T-helper 17 cell (primary cell): ENCODE results near the gene B3GAT3. TPM values are rescaled to one million over a fixed set of nuclear protein-coding genes. Genes with fewer than 3 reads are reported as not detected.
A peak's percentile ranks its signal among the peaks of the same experiment; 100 is the strongest.
"Not testable (repeated sequence)": the region's sequence is repeated elsewhere in the genome, so short reads cannot be mapped to it uniquely, and the experiment has no call there.

Experiments used
- ATAC-seq: fragments of 150-1000 bp; cut with Tn5 transposase; 2 replicates; pipeline ENCODE4 v1.10.0; 2021; ENCODE audit warnings: mild to moderate bottlenecking, moderate library complexity
- DNase-seq, 3 donors: peaks; one replicate each; pipeline versions ENCODE4 v3.0.0 to v3.0.0-alpha.2; 2020 to 2021
- H3K9me3 ChIP-seq: one replicate; pipeline ENCODE4 v1.7.0; 2013; ENCODE audit warnings: low read length, mild to moderate bottlenecking; ENCODE audit not compliant: control insufficient read depth, poor library complexity, severe bottlenecking
- H3K27ac Mint-ChIP-seq: one replicate; pipeline ENCODE4 v1.8.0; 2022; ENCODE audit warnings: mild to moderate bottlenecking, moderate library complexity, mixed read lengths
- H3K27me3 Mint-ChIP-seq: one replicate; pipeline ENCODE4 v1.8.0; 2022; ENCODE audit warnings: mixed read lengths
- H3K36me3 Mint-ChIP-seq: one replicate; pipeline ENCODE4 v1.8.0; 2022; ENCODE audit warnings: low read depth, mixed read lengths
- H3K4me1 Mint-ChIP-seq: one replicate; pipeline ENCODE4 v1.8.0; 2022; ENCODE audit warnings: mild to moderate bottlenecking, mixed read lengths
- H3K4me3 Mint-ChIP-seq: one replicate; pipeline ENCODE4 v1.8.0; 2022; ENCODE audit warnings: mild to moderate bottlenecking, moderate library complexity, mixed read lengths
- total RNA-seq, 4 donors: library from RNA in 2 of 4; stranded (reverse) in 2 of 4; gene quantifications; one replicate each; pipeline ENCODE4 v1.2.3 and lab custom pipeline; 2022 to 2026

Gene B3GAT3
- total RNA-seq, 2 donors from 2014 or later: 53.0 to 57.2 TPM

GRCh38 chr11:62621027-62621566 is 689 bp downstream of the B3GAT3 start:
- Mint-ChIP-seq H3K36me3 (no peaks in the 10 kb centered on the region), H3K4me3 (peak overlapping the region; percentile 99)

GRCh38 chr11:62616957-62617356 is 4.8 kb downstream of the B3GAT3 start:
- not testable (repeated sequence) for H3K27ac Mint-ChIP-seq, H3K4me3 Mint-ChIP-seq, DNase-seq, H3K27me3 Mint-ChIP-seq, H3K9me3 ChIP-seq, H3K36me3 Mint-ChIP-seq, ATAC-seq
- peaks cover 25% of the 10 kb centered on the region for H3K4me1 Mint-ChIP-seq

More at GRCh38 chr11:62621027-62621566, 689 bp downstream of the B3GAT3 start:
- H3K27ac Mint-ChIP-seq: peak overlapping the region; percentile 97
- peaks cover 17% of the 10 kb centered on the region for H3K4me1 Mint-ChIP-seq
- DNase-seq (no peak), ATAC-seq (no peak)
- H3K27me3 Mint-ChIP-seq: no peaks in the 10 kb centered on the region
- no peaks in the 10 kb centered on the region for H3K9me3 ChIP-seq

GRCh38 chr11:62615521-62615920 is 6.3 kb downstream of the B3GAT3 start:
- ATAC-seq (no peak), DNase-seq (no peak)
- Mint-ChIP-seq H3K4me1 (peaks cover 26% of the 10 kb centered on the region), H3K4me3 (no peak overlapping the region), H3K36me3 (no peaks in the 10 kb centered on the region), H3K27me3 (no peaks in the 10 kb centered on the region), H3K27ac (no peak overlapping the region)
- H3K9me3 ChIP-seq: no peaks in the 10 kb centered on the region

- Mint-ChIP-seq H3K36me3 (no peaks in the 10 kb centered on the region), H3K27ac (peak overlapping the region; percentile 57), H3K27me3 (no peaks in the 10 kb centered on the region), H3K4me3 (peak overlapping the region; percentile 73), H3K4me1 (peaks cover 31% of the 10 kb centered on the region)
- no peaks in the 10 kb centered on the region for H3K9me3 ChIP-seq
- ATAC-seq: no peak
- no peak for DNase-seq
Measured at GRCh38 chr11:62614275-62614674, 7.5 kb downstream of the B3GAT3 start.

- no peaks in the 10 kb centered on the region for H3K36me3 Mint-ChIP-seq
- no peaks in the 10 kb centered on the region for H3K9me3 ChIP-seq
- no peak for ATAC-seq
- DNase-seq: no peak
- peaks cover 33% of the 10 kb centered on the region for H3K4me1 Mint-ChIP-seq
- H3K27me3 Mint-ChIP-seq: no peaks in the 10 kb centered on the region
- H3K27ac Mint-ChIP-seq: peak overlapping the region; percentile 57
- H3K4me3 Mint-ChIP-seq: peak overlapping the region; percentile 81
Measured at GRCh38 chr11:62613291-62613778, 8.5 kb downstream of the B3GAT3 start.

- H3K27me3 Mint-ChIP-seq: no peaks in the 10 kb centered on the region
- peaks cover 38% of the 10 kb centered on the region for H3K4me1 Mint-ChIP-seq
- ATAC-seq (peak; percentile 82), DNase-seq (peak; percentile 79 to 89 (median 82))
- peak within 1 kb of the TSS; percentile 100 for H3K4me3 Mint-ChIP-seq
- H3K36me3 Mint-ChIP-seq: no peaks in the 10 kb centered on the region
- H3K9me3 ChIP-seq: no peaks in the 10 kb centered on the region
- H3K27ac Mint-ChIP-seq: peak within 1 kb of the TSS; percentile 99
Measured at GRCh38 chr11:62612366-62613290, 9.2 kb downstream of the B3GAT3 start, which contains the start of the genes EML3 and ROM1. Gene EML3, minus strand, starts transcription at chr11:62612775. Its CDS starts 318 bp downstream, at chr11:62612457. Gene ROM1, plus strand, starts transcription at chr11:62613257. Its CDS starts 25 bp downstream, at chr11:62613282.

- H3K27me3 Mint-ChIP-seq: no peaks in the 10 kb centered on the region
- DNase-seq: peak in 1 of 3 donors; percentile 22
- ATAC-seq: peak; percentile 57
- peak overlapping the region; percentile 100 for H3K4me3 Mint-ChIP-seq
- no peaks in the 10 kb centered on the region for H3K9me3 ChIP-seq
- H3K27ac Mint-ChIP-seq: peak overlapping the region; percentile 99
- no peaks in the 10 kb centered on the region for H3K36me3 Mint-ChIP-seq
- peaks cover 40% of the 10 kb centered on the region for H3K4me1 Mint-ChIP-seq
Measured at GRCh38 chr11:62611705-62612365, 10.0 kb downstream of the B3GAT3 start.

- DNase-seq (no peak), ATAC-seq (no peak)
- H3K27ac Mint-ChIP-seq: peak overlapping the region; percentile 99
- peak overlapping the region; percentile 100 for H3K4me3 Mint-ChIP-seq
- peaks cover 40% of the 10 kb centered on the region for H3K4me1 Mint-ChIP-seq
- no peaks in the 10 kb centered on the region for H3K9me3 ChIP-seq
- no peaks in the 10 kb centered on the region for H3K27me3 Mint-ChIP-seq
- no peaks in the 10 kb centered on the region for H3K36me3 Mint-ChIP-seq
Measured at GRCh38 chr11:62610814-62611704, 10.7 kb downstream of the B3GAT3 start.

GRCh38 chr11:62610403-62610802 is 11.4 kb downstream of the B3GAT3 start:
- H3K36me3 Mint-ChIP-seq: no peaks in the 10 kb centered on the region
- peak overlapping the region; percentile 100 for H3K4me3 Mint-ChIP-seq
- H3K4me1 Mint-ChIP-seq: peaks cover 40% of the 10 kb centered on the region
- ATAC-seq: no peak
- no peak overlapping the region for H3K27ac Mint-ChIP-seq
- DNase-seq: no peak
- H3K9me3 ChIP-seq: no peaks in the 10 kb centered on the region
- H3K27me3 Mint-ChIP-seq: no peaks in the 10 kb centered on the region

- DNase-seq: no peak
- no peak for ATAC-seq
- Mint-ChIP-seq H3K27ac (no peak overlapping the region), H3K4me3 (peak overlapping the region; percentile 59), H3K36me3 (no peaks in the 10 kb centered on the region), H3K4me1 (peaks cover 36% of the 10 kb centered on the region), H3K27me3 (no peaks in the 10 kb centered on the region)
- H3K9me3 ChIP-seq: no peaks in the 10 kb centered on the region
Measured at GRCh38 chr11:62608776-62609175, 13.0 kb downstream of the B3GAT3 start.

- Mint-ChIP-seq H3K36me3 (no peaks in the 10 kb centered on the region), H3K27ac (no peak overlapping the region), H3K27me3 (no peaks in the 10 kb centered on the region), H3K4me3 (no peak overlapping the region), H3K4me1 (peaks cover 39% of the 10 kb centered on the region)
- no peak for DNase-seq
- no peaks in the 10 kb centered on the region for H3K9me3 ChIP-seq
- ATAC-seq: no peak
Measured at GRCh38 chr11:62607714-62608113, 14.1 kb downstream of the B3GAT3 start.

GRCh38 chr11:62605902-62606301 is 15.9 kb downstream of the B3GAT3 start:
- DNase-seq (no peak), ATAC-seq (no peak)
- Mint-ChIP-seq H3K27ac (no peak overlapping the region), H3K4me3 (no peak overlapping the region), H3K4me1 (peaks cover 34% of the 10 kb centered on the region), H3K36me3 (no peaks in the 10 kb centered on the region), H3K27me3 (no peaks in the 10 kb centered on the region)
- H3K9me3 ChIP-seq: no peaks in the 10 kb centered on the region
